SW 1271 (cell line): ENCODE measurements around the gene ACKR4.

Experiments used
- DNase-seq, 2 experiments: peaks; one replicate each; lab custom pipeline; 2025; lab: John Stamatoyannopoulos, UW

ACKR4 gene

GRCh38 chr3:132641837-132642538, 44.9 kb downstream of the ACKR4 start:
- DNase-seq, result peak in 1 of 2 experiments; percentile 62

DNA sequence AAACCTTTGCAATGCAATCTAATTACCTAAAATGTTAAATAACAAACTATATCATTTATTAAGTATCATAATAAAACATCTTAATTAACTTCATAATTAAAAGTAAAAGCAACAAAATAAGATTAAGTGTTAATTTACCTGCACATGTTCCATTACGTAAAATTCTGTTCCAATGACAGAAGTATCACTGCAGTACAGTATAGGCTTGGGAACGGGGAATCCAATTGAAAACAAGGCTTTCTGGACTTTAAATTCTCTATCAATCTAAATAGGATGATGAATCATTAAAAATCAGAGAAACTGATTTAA, 45.4 kb downstream of the ACKR4 start:
- no peak for DNase-seq

- no peak for DNase-seq
Measured at GRCh38 chr3:132643366-132643765, 46.3 kb downstream of the ACKR4 start.

GRCh38 chr3:132645058-132645457, 48.0 kb downstream of the ACKR4 start:
- DNase-seq, result no peak

DNA sequence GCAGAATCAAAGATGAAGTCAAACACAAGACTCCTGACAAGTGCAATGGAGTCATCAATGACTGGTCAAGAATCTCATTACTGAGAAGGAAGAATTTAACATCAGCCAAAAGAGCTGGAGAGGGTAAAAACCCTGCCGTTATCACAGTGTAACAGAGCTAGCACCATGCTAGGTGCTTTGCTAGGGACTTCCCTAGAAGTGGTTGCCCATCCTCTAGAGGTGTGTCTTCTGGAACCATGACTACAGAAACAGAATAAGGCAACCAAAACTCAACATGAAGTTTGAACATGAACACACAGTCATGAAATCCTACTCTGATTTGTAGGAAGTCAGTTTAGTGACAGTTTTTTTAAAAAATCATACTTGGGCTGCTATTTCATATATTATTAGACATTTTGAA, 53.1 kb downstream of the ACKR4 start:
- no peak for DNase-seq
